BJ (cell line): Measurements from ENCODE around the gene ZGPAT. TPM values are rescaled to one million over a fixed set of nuclear protein-coding genes. Genes with fewer than 3 reads are reported as not detected.

Experiments
- CTCF ChIA-PET: fragments of 350-600 bp; formaldehyde crosslinking; extraction: SDS; loops from one replicate; lab custom pipeline; 2021; ENCODE audit warnings: antibody characterized with exemption, inconsistent platforms; lab: Yijun Ruan, JAX
- POLR2A ChIA-PET: fragments of 300-600 bp; sonication (Branson Sonifier 250); formaldehyde crosslinking; extraction: SDS; loops from one replicate; lab custom pipeline; 2021; ENCODE audit warnings: antibody characterized with exemption; lab: Charles Lee
- DNase-seq: peaks from one replicate; pipeline ENCODE4 v3.0.0-alpha.2; 2011; ENCODE audit warnings: low read depth
- H3K27me3 ChIP-seq: 2 replicates; pipeline ENCODE4 v1.6.0; 2011; ENCODE audit warnings: low read length; ENCODE audit not compliant: control insufficient read depth, insufficient read depth
- H3K36me3 ChIP-seq: 2 replicates; pipeline ENCODE4 v1.5.1; 2011; ENCODE audit warnings: low read length; ENCODE audit not compliant: control insufficient read depth, insufficient read depth
- H3K4me3 ChIP-seq: 2 replicates; pipeline ENCODE4 v1.5.1; 2011; ENCODE audit warnings: low read depth, mild to moderate bottlenecking, control low read depth, low read length
- polyA plus RNA-seq: library from polyadenylated mRNA; depleted of rRNA; stranded (reverse); fragments of >200 nt; gene quantifications from 2 replicates; pipeline ENCODE4 v1.2.3, GENCODE V29; 2011
- TF ChIP-seq, protein P1 (sequence below): IDR thresholded peaks from 2 replicates; pipeline ENCODE4 v1.5.1; 2011; ENCODE audit warnings: low read depth, mild to moderate bottlenecking, control low read depth, inconsistent platforms, low read length, moderate library complexity; ENCODE audit not compliant: insufficient read depth

The ZGPAT gene
- polyA plus RNA-seq, 1 experiment: 15.9 TPM

- DNase-seq: no peak
- ChIA-PET POLR2A (no interaction called here), CTCF (interaction anchor here (1.0 to 1.2 kb wide), 2 partner anchors 14 to 277 kb away, joined by 4 to 5 read pairs; no protein-coding TSS in a partner anchor)
- TF ChIP-seq, protein P1, sequence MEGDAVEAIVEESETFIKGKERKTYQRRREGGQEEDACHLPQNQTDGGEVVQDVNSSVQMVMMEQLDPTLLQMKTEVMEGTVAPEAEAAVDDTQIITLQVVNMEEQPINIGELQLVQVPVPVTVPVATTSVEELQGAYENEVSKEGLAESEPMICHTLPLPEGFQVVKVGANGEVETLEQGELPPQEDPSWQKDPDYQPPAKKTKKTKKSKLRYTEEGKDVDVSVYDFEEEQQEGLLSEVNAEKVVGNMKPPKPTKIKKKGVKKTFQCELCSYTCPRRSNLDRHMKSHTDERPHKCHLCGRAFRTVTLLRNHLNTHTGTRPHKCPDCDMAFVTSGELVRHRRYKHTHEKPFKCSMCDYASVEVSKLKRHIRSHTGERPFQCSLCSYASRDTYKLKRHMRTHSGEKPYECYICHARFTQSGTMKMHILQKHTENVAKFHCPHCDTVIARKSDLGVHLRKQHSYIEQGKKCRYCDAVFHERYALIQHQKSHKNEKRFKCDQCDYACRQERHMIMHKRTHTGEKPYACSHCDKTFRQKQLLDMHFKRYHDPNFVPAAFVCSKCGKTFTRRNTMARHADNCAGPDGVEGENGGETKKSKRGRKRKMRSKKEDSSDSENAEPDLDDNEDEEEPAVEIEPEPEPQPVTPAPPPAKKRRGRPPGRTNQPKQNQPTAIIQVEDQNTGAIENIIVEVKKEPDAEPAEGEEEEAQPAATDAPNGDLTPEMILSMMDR: no peak
- peaks cover 19% of the 10 kb centered on the region for H3K36me3 ChIP-seq
- H3K27me3 ChIP-seq: no peaks in the 10 kb centered on the region
- peak within 1 kb of the TSS; percentile 31 for H3K4me3 ChIP-seq
Measured at GRCh38 chr20:63696628-63697356, 11.0 kb upstream of the ZGPAT start, which contains the start of gene TNFRSF6B. Gene TNFRSF6B, plus strand, starts transcription at chr20:63696652. Its CDS starts 116 bp downstream, at chr20:63696768.

DNA sequence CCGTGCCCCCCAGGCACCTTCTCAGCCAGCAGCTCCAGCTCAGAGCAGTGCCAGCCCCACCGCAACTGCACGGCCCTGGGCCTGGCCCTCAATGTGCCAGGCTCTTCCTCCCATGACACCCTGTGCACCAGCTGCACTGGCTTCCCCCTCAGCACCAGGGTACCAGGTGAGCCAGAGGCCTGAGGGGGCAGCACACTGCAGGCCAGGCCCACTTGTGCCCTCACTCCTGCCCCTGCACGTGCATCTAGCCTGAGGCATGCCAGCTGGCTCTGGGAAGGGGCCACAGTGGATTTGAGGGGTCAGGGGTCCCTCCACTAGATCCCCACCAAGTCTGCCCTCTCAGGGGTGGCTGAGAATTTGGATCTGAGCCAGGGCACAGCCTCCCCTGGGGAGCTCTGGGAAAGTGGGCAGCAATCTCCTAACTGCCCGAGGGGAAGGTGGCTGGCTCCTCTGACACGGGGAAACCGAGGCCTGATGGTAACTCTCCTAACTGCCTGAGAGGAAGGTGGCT lies 10.4 kb upstream of the ZGPAT start:
- TF ChIP-seq, protein P1: 0 out of 2 replicates have a peak, but pooled peaks have one; percentile 5
- CTCF ChIA-PET: interaction anchor here (1.0 to 1.2 kb wide), 2 partner anchors 14 to 276 kb away, joined by 4 to 5 read pairs; no protein-coding TSS in a partner anchor
- no peaks in the 10 kb centered on the region for H3K27me3 ChIP-seq
- no peak for DNase-seq
- peaks cover 19% of the 10 kb centered on the region for H3K36me3 ChIP-seq
- POLR2A ChIA-PET: no interaction called here
- H3K4me3 ChIP-seq: peak overlapping the region; percentile 31

- H3K27me3 ChIP-seq: no peaks in the 10 kb centered on the region
- TF ChIP-seq, protein P1: no peak
- no peak overlapping the region for H3K4me3 ChIP-seq
- ChIA-PET POLR2A (no interaction called here), CTCF (interaction anchor here (0.6 to 1.0 kb wide), 3 partner anchors 15 to 276 kb away, joined by 3 to 4 read pairs (median 3); no protein-coding TSS in a partner anchor)
- H3K36me3 ChIP-seq: peaks cover 19% of the 10 kb centered on the region
- no peak for DNase-seq
Measured at GRCh38 chr20:63697868-63698545, 9.8 kb upstream of the ZGPAT start.

DNA sequence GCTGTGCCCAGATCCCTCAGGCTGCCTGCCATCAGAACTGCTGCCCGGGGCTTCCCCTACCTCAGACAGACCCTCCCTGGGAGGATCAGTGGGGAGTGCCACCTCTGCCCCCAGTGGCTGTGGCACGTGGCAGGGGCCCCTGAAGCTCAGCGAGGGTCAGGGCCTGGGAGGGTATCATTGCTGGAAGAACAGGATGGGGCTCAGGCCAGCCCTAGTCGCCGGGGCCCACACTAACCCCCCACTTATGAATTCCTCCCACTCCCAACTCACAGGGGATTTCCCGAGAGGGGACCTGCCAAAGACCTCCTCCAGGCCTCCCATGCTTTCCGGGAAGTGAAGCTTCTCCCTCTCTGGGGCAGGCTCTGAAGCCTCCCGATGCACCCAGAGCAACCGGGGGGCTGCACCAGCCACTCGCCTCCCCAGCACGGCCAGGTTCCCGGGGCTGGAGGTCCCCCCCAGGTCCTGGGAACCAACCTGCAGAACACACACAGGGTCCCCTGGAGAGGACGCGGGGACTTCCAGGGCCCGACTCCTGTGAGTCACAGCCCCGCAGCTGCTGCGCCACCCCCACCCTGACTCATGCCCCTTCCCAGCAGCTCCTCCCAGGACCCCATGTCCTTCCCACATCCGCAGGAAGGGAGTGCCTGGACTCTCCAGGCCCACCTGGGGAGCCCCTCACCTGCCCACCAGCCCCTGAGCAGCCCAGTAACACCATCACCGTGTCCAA lies 8.9 kb upstream of the ZGPAT start:
- Histone ChIP-seq H3K36me3 (peaks cover 21% of the 10 kb centered on the region), H3K4me3 (no peak overlapping the region), H3K27me3 (no peaks in the 10 kb centered on the region)
- ChIA-PET CTCF (interaction anchor here (0.6 to 1.1 kb wide), 4 partner anchors 9 to 161 kb away, joined by 3 to 4 read pairs (median 4); partner anchors contain the start of genes ARFRP1 and ZGPAT), POLR2A (interaction anchor here (0.8 kb wide), 1 partner anchor 9 kb away, joined by 6 read pairs; the partner anchor contains the start of genes ARFRP1 and ZGPAT)
- TF ChIP-seq, protein P1: no peak
- peak; percentile 51 for DNase-seq
